Neural cell (in vitro differentiated cells): ENCODE results near the gene HS6ST1. TPM values are rescaled to one million over a fixed set of nuclear protein-coding genes. Genes with fewer than 3 reads are reported as not detected.

Experiments used
- H2AFZ ChIP-seq: fragments of 200-600, 300-800 bp; sonication (generic), shearing (Covaris generic); 2 replicates; pipeline ENCODE4 v1.6.0; 2014; ENCODE audit warnings: low read depth, mild to moderate bottlenecking, antibody characterized with exemption, low read length, moderate library complexity
- H3F3A ChIP-seq: fragments of 200-600 bp; shearing (Covaris generic); 2 replicates; pipeline ENCODE4 v1.6.1; 2016; ENCODE audit warnings: mild to moderate bottlenecking, moderate library complexity, mixed read lengths, antibody characterized with exemption, low read length; ENCODE audit not compliant: insufficient read depth, poor library complexity, severe bottlenecking
- H3K27ac ChIP-seq: fragments of 200-600, 300-800 bp; sonication (generic), shearing (Covaris generic); 2 replicates; pipeline ENCODE4 v1.5.1; 2014; ENCODE audit warnings: mild to moderate bottlenecking, low read length, moderate library complexity
- H3K27me3 ChIP-seq: fragments of 300-800, 200-600 bp; sonication (generic), shearing (Covaris generic); 2 replicates; pipeline ENCODE4 v1.6.0; 2014; ENCODE audit warnings: mild to moderate bottlenecking, low read depth, low read length, moderate library complexity; ENCODE audit not compliant: insufficient read depth
- H3K36me3 ChIP-seq: fragments of 300-800, 200-600 bp; sonication (generic), shearing (Covaris generic); 2 replicates; pipeline ENCODE4 v1.5.1; 2014; ENCODE audit warnings: mild to moderate bottlenecking, antibody characterized with exemption, low read length, moderate library complexity; ENCODE audit not compliant: insufficient read depth
- H3K4me2 ChIP-seq: fragments of 300-800, 200-600 bp; sonication (generic), shearing (Covaris generic); 2 replicates; pipeline ENCODE4 v1.6.0; 2014; ENCODE audit warnings: mild to moderate bottlenecking, low read length
- H3K4me3 ChIP-seq: fragments of 300-800, 200-600 bp; sonication (generic), shearing (Covaris generic); 2 replicates; pipeline ENCODE4 v1.5.1; 2014; ENCODE audit warnings: mild to moderate bottlenecking, low read length, moderate library complexity
- H3K79me2 ChIP-seq: fragments of 200-600 bp; shearing (Covaris generic); replicated peaks from 2 replicates; pipeline ENCODE4 v1.6.0; 2014; ENCODE audit warnings: mild to moderate bottlenecking, low read length, moderate library complexity; ENCODE audit not compliant: insufficient read depth
- H3K9ac ChIP-seq: fragments of 300-800, 200-600 bp; sonication (generic), shearing (Covaris generic); 2 replicates; pipeline ENCODE4 v1.6.1; 2016; ENCODE audit warnings: mild to moderate bottlenecking, low read length, mixed read lengths
- H3K9me2 ChIP-seq: fragments of 200-600 bp; shearing (Covaris generic); 2 replicates; pipeline ENCODE4 v1.6.1; 2016; ENCODE audit warnings: mild to moderate bottlenecking, low read length, mixed read lengths; ENCODE audit not compliant: insufficient read depth
- H3K9me3 ChIP-seq: fragments of 200-600, 300-800 bp; sonication (generic), shearing (Covaris generic); 2 replicates; pipeline ENCODE4 v1.6.1; 2016; ENCODE audit warnings: mild to moderate bottlenecking, mixed run types, low read length, moderate library complexity, mixed read lengths
- H4K20me1 ChIP-seq: fragments of 200-600 bp; shearing (Covaris generic); 2 replicates; pipeline ENCODE4 v1.6.1; 2016; ENCODE audit warnings: mild to moderate bottlenecking, mixed run types; ENCODE audit not compliant: insufficient read depth
- CTCF ChIP-seq: fragments of 450-650 bp; IDR thresholded peaks from 2 replicates; pipeline ENCODE4 v1.5.1; 2014; ENCODE audit warnings: antibody characterized with exemption, mild to moderate bottlenecking, moderate library complexity; ENCODE audit not compliant: poor library complexity, severe bottlenecking
- EP300 ChIP-seq: fragments of 450-650 bp; conservative IDR thresholded peaks from 2 replicates; pipeline ENCODE4 v1.6.1; 2014; ENCODE audit warnings: antibody characterized with exemption, mild to moderate bottlenecking, moderate library complexity; ENCODE audit not compliant: poor library complexity, severe bottlenecking
- EZH2 ChIP-seq: fragments of 200-600, 300-800 bp; shearing (Covaris generic), sonication (generic); IDR thresholded peaks from 2 replicates; pipeline ENCODE4 v1.6.1; 2014; ENCODE audit warnings: antibody characterized with exemption, low read length, borderline replicate concordance, mild to moderate bottlenecking; ENCODE audit not compliant: insufficient read depth, poor library complexity, severe bottlenecking
- MXI1 ChIP-seq: fragments of 450-650 bp; conservative IDR thresholded peaks from 2 replicates; pipeline ENCODE4 v1.6.1; 2014; ENCODE audit warnings: antibody characterized with exemption, mild to moderate bottlenecking; ENCODE audit not compliant: poor library complexity, severe bottlenecking
- POLR2AphosphoS5 ChIP-seq: IDR thresholded peaks from 2 replicates; pipeline ENCODE4 v1.6.1; 2012
- RAD21 ChIP-seq: fragments of 450-650 bp; conservative IDR thresholded peaks from 2 replicates; pipeline ENCODE4 v1.6.1; 2014; ENCODE audit warnings: antibody characterized with exemption, mild to moderate bottlenecking, moderate library complexity
- REST ChIP-seq: IDR thresholded peaks from 2 replicates; pipeline ENCODE4 v1.6.1; 2012; ENCODE audit warnings: borderline replicate concordance
- SMC3 ChIP-seq: fragments of 450-650 bp; conservative IDR thresholded peaks from 2 replicates; pipeline ENCODE4 v1.6.1; 2014; ENCODE audit warnings: antibody characterized with exemption, mild to moderate bottlenecking, moderate library complexity; ENCODE audit not compliant: poor library complexity
- TAF1 ChIP-seq: IDR thresholded peaks from 2 replicates; pipeline ENCODE4 v1.6.1; 2012; ENCODE audit warnings: low read depth
- polyA plus RNA-seq: library from polyadenylated mRNA; depleted of rRNA; stranded (reverse); fragments of >200 nt; gene quantifications from 2 replicates; pipeline ENCODE4 v1.2.3, GENCODE V29; 2014

Gene HS6ST1
- polyA plus RNA-seq, 1 donor from 2014 or later = 44.1 TPM

GRCh38 chr2:128233790-128234395 is 84.8 kb downstream of the HS6ST1 start:
- Histone ChIP-seq H3K4me3 (peak overlapping the region; percentile 89), H3K36me3 (no peaks in the 10 kb centered on the region), H3F3A (no peaks in the 10 kb centered on the region), H3K9me3 (no peaks in the 10 kb centered on the region), H3K27ac (no peak overlapping the region), H3K4me2 (no peak overlapping the region), H3K9ac (no peak overlapping the region), H3K27me3 (no peaks in the 10 kb centered on the region), H3K79me2 (no peaks in the 10 kb centered on the region), H3K9me2 (no peaks in the 10 kb centered on the region), H4K20me1 (no peaks in the 10 kb centered on the region), H2AFZ (no peak overlapping the region)
- TF ChIP-seq EZH2 (no peak), SMC3 (peak; percentile 21)

GRCh38 chr2:128232965-128233789 is 85.5 kb downstream of the HS6ST1 start:
- Histone ChIP-seq H3K27ac (peak overlapping the region; percentile 50), H3K9ac (peak overlapping the region; percentile 85), H3K4me2 (peak overlapping the region; percentile 55), H3F3A (no peaks in the 10 kb centered on the region), H3K4me3 (peak overlapping the region; percentile 89), H4K20me1 (no peaks in the 10 kb centered on the region), H3K36me3 (no peaks in the 10 kb centered on the region), H3K27me3 (no peaks in the 10 kb centered on the region), H3K9me2 (no peaks in the 10 kb centered on the region), H2AFZ (peak overlapping the region; percentile 81), H3K9me3 (no peaks in the 10 kb centered on the region), H3K79me2 (no peaks in the 10 kb centered on the region)
- TF ChIP-seq POLR2AphosphoS5 = peak; percentile 55
- peak; percentile 68 for TF ChIP-seq RAD21
- TF ChIP-seq EZH2 = no peak
- TF ChIP-seq MXI1 = peak; percentile 38
- peak; percentile 92 for TF ChIP-seq CTCF
- TF ChIP-seq SMC3 = peak; percentile 80

- no peak overlapping the region for H3K9ac ChIP-seq
- no peak overlapping the region for H2AFZ ChIP-seq
- no peak overlapping the region for H3K4me3 ChIP-seq
- H4K20me1 ChIP-seq = no peaks in the 10 kb centered on the region
- H3F3A ChIP-seq = no peaks in the 10 kb centered on the region
- no peaks in the 10 kb centered on the region for H3K36me3 ChIP-seq
- TF ChIP-seq SMC3 (no peak), MXI1 (no peak), REST (no peak), RAD21 (no peak), EP300 (no peak), TAF1 (no peak), EZH2 (no peak), POLR2AphosphoS5 (no peak), CTCF (no peak)
- H3K9me3 ChIP-seq = no peaks in the 10 kb centered on the region
- H3K27me3 ChIP-seq = no peaks in the 10 kb centered on the region
- H3K27ac ChIP-seq = no peak overlapping the region
- H3K9me2 ChIP-seq = no peaks in the 10 kb centered on the region
- H3K79me2 ChIP-seq = no peaks in the 10 kb centered on the region
- no peak overlapping the region for H3K4me2 ChIP-seq
Observed at GRCh38 chr2:128228894-128229293, 89.8 kb downstream of the HS6ST1 start.
